ENCODE results near the gene GPR160.

The GPR160 gene

GRCh38 chr3:170027233-170028102 is 10.3 kb upstream of the GPR160 start:
- DNase-seq (ENCODE audit: low spot score): no peak

- no peak for DNase-seq (ENCODE audit: low spot score)
Measured at GRCh38 chr3:170033489-170033888, 4.3 kb upstream of the GPR160 start.

GRCh38 chr3:170038434-170039110 is 777 bp downstream of the GPR160 start:
- DNase-seq (ENCODE audit: low spot score): no peak

GRCh38 chr3:170040418-170040817 is 2.6 kb downstream of the GPR160 start:
- DNase-seq (ENCODE audit: low spot score): no peak

GRCh38 chr3:170043506-170043905 is 5.7 kb downstream of the GPR160 start:
- no peak for DNase-seq (ENCODE audit: low spot score)

GRCh38 chr3:170044271-170044670 is 6.5 kb downstream of the GPR160 start:
- peak; percentile 53 for DNase-seq (ENCODE audit: low spot score)

GRCh38 chr3:170044795-170045244 is 7.0 kb downstream of the GPR160 start:
- peak; percentile 82 for DNase-seq (ENCODE audit: low spot score)

GRCh38 chr3:170046269-170047132 is 8.7 kb downstream of the GPR160 start:
- DNase-seq (ENCODE audit: low spot score): no peak

GRCh38 chr3:170047133-170047404 is 9.3 kb downstream of the GPR160 start:
- no peak for DNase-seq (ENCODE audit: low spot score)

- DNase-seq (ENCODE audit: low spot score): no peak
Measured at GRCh38 chr3:170049146-170050000, 11.6 kb downstream of the GPR160 start.

GRCh38 chr3:170050753-170051152 is 13.0 kb downstream of the GPR160 start:
- no peak for DNase-seq (ENCODE audit: low spot score)

GRCh38 chr3:170052398-170052797 is 14.6 kb downstream of the GPR160 start:
- no peak for DNase-seq (ENCODE audit: low spot score)

GRCh38 chr3:170054204-170054603 is 16.4 kb downstream of the GPR160 start:
- DNase-seq (ENCODE audit: low spot score): no peak

GRCh38 chr3:170055209-170055608 is 17.4 kb downstream of the GPR160 start:
- DNase-seq (ENCODE audit: low spot score): no peak

GRCh38 chr3:170056710-170057454 is 19.1 kb downstream of the GPR160 start:
- no peak for DNase-seq (ENCODE audit: low spot score)

GRCh38 chr3:170057550-170057949 is 19.8 kb downstream of the GPR160 start:
- no peak for DNase-seq (ENCODE audit: low spot score)

- DNase-seq (ENCODE audit: low spot score): no peak
Measured at GRCh38 chr3:170058127-170058526, 20.3 kb downstream of the GPR160 start.

- DNase-seq (ENCODE audit: low spot score): no peak
Measured at GRCh38 chr3:170059447-170059846, 21.7 kb downstream of the GPR160 start.

GRCh38 chr3:170062068-170062467 is 24.3 kb downstream of the GPR160 start:
- no peak for DNase-seq (ENCODE audit: low spot score)

GRCh38 chr3:170062769-170063168 is 25.0 kb downstream of the GPR160 start:
- DNase-seq (ENCODE audit: low spot score): no peak

- DNase-seq (ENCODE audit: low spot score): no peak
Measured at GRCh38 chr3:170063691-170064090, 25.9 kb downstream of the GPR160 start.
